GM12872 (cell line): ENCODE data around the gene EFTUD2.

ENCODE experiments used
- CTCF ChIP-seq: IDR thresholded peaks from 3 replicates; pipeline ENCODE4 v1.5.1; 2011; ENCODE audit warnings: low read depth, mild to moderate bottlenecking, low read length, moderate library complexity; ENCODE audit not compliant: insufficient read depth

EFTUD2 gene

GRCh38 chr17:44848257-44848795, 50.9 kb downstream of the EFTUD2 start:
- TF ChIP-seq CTCF = no peak

GRCh38 chr17:44847586-44847985, 51.7 kb downstream of the EFTUD2 start, which contains the start of gene HIGD1B:
Gene HIGD1B (plus strand): TSS chr17:44847883. CDS start chr17:44848153, 270 bp downstream.
- TF ChIP-seq CTCF = no peak

- TF ChIP-seq CTCF = no peak
Observed at GRCh38 chr17:44846206-44846605, 53.0 kb downstream of the EFTUD2 start.

GRCh38 chr17:44844390-44844830, 54.8 kb downstream of the EFTUD2 start:
- no peak for TF ChIP-seq CTCF

GRCh38 chr17:44842748-44843147, 56.5 kb downstream of the EFTUD2 start:
- TF ChIP-seq CTCF = no peak

GRCh38 chr17:44840936-44841335, 58.3 kb downstream of the EFTUD2 start:
- TF ChIP-seq CTCF = no peak

GRCh38 chr17:44840274-44840673, 59.0 kb downstream of the EFTUD2 start:
- TF ChIP-seq CTCF = no peak
